Fibroblast of lung (primary cell): ENCODE data around the gene AEN.

Experiments
- EZH2 ChIP-seq: IDR thresholded peaks from 2 replicates; pipeline ENCODE4 v1.5.1; 2012; ENCODE audit warnings: low read length, control low read depth, mild to moderate bottlenecking; ENCODE audit errors: missing control alignments
- TF ChIP-seq, protein P1 (sequence below), 2 donors: IDR thresholded peaks in 1 of 2; conservative IDR thresholded peaks in 1 of 2; 1 replicate in 1 of 2; 2 replicates in 1 of 2; pipeline ENCODE4 v1.5.1; 2011 to 2012; ENCODE audit warnings: low read length in 2 of 2, control low read depth in 1 of 2, inconsistent platforms in 1 of 2, low read depth in 1 of 2, mild to moderate bottlenecking in 1 of 2

DNA sequence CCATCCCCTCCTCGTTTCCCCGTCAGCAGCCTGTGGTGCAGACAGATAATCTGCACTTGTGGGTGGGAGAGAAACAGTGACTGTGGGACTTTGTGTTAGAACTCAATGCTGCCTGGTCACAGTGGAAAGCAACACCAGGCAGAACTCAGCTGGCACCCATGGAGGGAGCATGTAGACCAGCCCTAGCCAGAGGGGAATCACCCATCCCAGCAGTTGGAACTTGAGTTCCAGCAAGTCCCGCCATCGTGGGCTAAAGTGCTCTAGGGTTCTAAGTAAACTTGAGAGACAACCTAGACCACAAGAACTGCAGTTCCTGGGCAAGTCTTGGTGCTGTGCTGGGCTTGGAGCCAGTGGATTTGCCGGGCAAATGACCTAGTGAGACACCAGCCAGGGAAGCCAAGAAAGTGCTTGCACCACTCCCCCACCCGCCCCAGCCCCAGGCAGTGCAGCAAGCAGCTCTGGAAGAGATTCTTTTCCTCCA lies 42.0 kb downstream of the AEN start:
- TF ChIP-seq, protein P1, sequence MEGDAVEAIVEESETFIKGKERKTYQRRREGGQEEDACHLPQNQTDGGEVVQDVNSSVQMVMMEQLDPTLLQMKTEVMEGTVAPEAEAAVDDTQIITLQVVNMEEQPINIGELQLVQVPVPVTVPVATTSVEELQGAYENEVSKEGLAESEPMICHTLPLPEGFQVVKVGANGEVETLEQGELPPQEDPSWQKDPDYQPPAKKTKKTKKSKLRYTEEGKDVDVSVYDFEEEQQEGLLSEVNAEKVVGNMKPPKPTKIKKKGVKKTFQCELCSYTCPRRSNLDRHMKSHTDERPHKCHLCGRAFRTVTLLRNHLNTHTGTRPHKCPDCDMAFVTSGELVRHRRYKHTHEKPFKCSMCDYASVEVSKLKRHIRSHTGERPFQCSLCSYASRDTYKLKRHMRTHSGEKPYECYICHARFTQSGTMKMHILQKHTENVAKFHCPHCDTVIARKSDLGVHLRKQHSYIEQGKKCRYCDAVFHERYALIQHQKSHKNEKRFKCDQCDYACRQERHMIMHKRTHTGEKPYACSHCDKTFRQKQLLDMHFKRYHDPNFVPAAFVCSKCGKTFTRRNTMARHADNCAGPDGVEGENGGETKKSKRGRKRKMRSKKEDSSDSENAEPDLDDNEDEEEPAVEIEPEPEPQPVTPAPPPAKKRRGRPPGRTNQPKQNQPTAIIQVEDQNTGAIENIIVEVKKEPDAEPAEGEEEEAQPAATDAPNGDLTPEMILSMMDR (conservative IDR thresholded peaks at IDR 0.05 in 1 of 2, IDR thresholded peaks at IDR 0.05 in 1 of 2; ENCODE audit: low read depth in 1 of 2, low read length in 2 of 2): no peak
- TF ChIP-seq EZH2: no peak
